Neural crest cell (in vitro differentiated cells): Measurements from ENCODE around the gene FBXW7. TPM values are rescaled to one million over a fixed set of nuclear protein-coding genes. Genes with fewer than 3 reads are reported as not detected.

ENCODE experiments used
- DNase-seq: peaks from one replicate; pipeline ENCODE4 v3.0.0; 2021; ENCODE audit warnings: low read depth, mixed read lengths, low spot score
- H3K27ac Mint-ChIP-seq: one replicate; pipeline ENCODE4 v1.8.0; 2021; ENCODE audit warnings: mild to moderate bottlenecking, mixed read lengths; ENCODE audit not compliant: unreplicated experiment
- H3K27me3 Mint-ChIP-seq: 2 replicates; pipeline ENCODE4 v1.8.0; 2021; ENCODE audit warnings: low read depth, mild to moderate bottlenecking, mixed read lengths
- H3K36me3 Mint-ChIP-seq: 2 replicates; pipeline ENCODE4 v1.8.0; 2021; ENCODE audit warnings: low read depth, mild to moderate bottlenecking, mixed read lengths
- H3K4me1 Mint-ChIP-seq: 2 replicates; pipeline ENCODE4 v1.8.0; 2021; ENCODE audit warnings: mixed read lengths
- H3K4me3 Mint-ChIP-seq: one replicate; pipeline ENCODE4 v1.8.0; 2021; ENCODE audit warnings: mild to moderate bottlenecking, mixed read lengths
- H3K9me3 Mint-ChIP-seq: 2 replicates; pipeline ENCODE4 v1.8.0; 2021; ENCODE audit warnings: mixed read lengths
- total RNA-seq: library from RNA; stranded (reverse); gene quantifications from 2 replicates; pipeline ENCODE4 v1.2.1, GENCODE V29; 2021
- TF ChIP-seq, protein P1 (sequence below): fragments of 200-600 bp; sonication (generic); conservative IDR thresholded peaks from 2 replicates; pipeline ENCODE4 v1.5.0; 2021; ENCODE audit warnings: antibody characterized with exemption, mild to moderate bottlenecking

FBXW7 gene
- total RNA-seq, 1 donor from 2014 or later, result 33.4 TPM

DNA sequence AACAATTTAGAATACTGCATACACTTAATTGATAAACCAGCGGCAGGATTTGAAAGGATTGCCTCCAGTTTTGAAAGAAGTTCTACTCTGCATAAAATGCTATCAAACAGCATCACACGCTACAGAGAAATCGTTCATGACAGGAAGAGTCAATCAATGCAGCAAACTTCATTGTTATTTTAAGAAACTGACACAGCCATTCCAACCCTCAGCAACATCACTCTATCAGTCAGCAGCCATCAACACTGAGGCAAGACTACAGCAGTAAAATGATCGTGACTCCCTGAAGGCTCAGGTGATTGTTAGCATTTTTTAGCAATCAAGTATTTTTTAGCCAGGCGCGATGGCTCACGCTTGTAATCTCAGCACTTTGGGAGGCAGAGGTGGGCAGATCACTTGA lies 98.3 kb downstream of the FBXW7 start:
- Mint-ChIP-seq H3K4me3 (no peak overlapping the region), H3K36me3 (peaks cover 12% of the 10 kb centered on the region), H3K9me3 (peaks cover 11% of the 10 kb centered on the region), H3K4me1 (no peaks in the 10 kb centered on the region), H3K27me3 (no peaks in the 10 kb centered on the region), H3K27ac (no peak overlapping the region)
- DNase-seq, result no peak
- TF ChIP-seq, protein P1, sequence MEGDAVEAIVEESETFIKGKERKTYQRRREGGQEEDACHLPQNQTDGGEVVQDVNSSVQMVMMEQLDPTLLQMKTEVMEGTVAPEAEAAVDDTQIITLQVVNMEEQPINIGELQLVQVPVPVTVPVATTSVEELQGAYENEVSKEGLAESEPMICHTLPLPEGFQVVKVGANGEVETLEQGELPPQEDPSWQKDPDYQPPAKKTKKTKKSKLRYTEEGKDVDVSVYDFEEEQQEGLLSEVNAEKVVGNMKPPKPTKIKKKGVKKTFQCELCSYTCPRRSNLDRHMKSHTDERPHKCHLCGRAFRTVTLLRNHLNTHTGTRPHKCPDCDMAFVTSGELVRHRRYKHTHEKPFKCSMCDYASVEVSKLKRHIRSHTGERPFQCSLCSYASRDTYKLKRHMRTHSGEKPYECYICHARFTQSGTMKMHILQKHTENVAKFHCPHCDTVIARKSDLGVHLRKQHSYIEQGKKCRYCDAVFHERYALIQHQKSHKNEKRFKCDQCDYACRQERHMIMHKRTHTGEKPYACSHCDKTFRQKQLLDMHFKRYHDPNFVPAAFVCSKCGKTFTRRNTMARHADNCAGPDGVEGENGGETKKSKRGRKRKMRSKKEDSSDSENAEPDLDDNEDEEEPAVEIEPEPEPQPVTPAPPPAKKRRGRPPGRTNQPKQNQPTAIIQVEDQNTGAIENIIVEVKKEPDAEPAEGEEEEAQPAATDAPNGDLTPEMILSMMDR, result no peak

DNA sequence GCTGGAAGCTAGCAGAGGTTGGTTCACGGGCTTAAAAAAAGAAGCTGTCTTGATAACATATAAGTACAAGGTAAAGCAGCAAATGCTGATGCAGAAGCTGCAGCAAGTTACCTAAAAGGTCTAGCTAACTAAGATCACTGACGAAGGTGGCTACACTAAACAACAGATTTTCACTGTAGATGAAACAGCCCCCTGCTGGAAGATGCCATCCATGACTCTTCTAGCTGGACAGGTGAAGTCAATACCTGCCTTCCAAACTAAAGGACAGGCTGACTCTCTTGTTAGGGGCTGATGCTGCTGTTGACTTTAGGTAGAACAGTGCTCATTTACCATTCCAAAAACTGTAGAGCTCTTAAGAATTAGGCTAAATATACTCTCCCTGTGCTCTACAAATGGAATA lies 99.5 kb downstream of the FBXW7 start:
- Mint-ChIP-seq H3K9me3 (peaks cover 11% of the 10 kb centered on the region), H3K27me3 (no peaks in the 10 kb centered on the region), H3K4me1 (peaks cover 3% of the 10 kb centered on the region), H3K27ac (no peak overlapping the region), H3K36me3 (peaks cover 12% of the 10 kb centered on the region), H3K4me3 (no peak overlapping the region)
- DNase-seq, result no peak
- TF ChIP-seq, protein P1, result peak; percentile 25

DNA sequence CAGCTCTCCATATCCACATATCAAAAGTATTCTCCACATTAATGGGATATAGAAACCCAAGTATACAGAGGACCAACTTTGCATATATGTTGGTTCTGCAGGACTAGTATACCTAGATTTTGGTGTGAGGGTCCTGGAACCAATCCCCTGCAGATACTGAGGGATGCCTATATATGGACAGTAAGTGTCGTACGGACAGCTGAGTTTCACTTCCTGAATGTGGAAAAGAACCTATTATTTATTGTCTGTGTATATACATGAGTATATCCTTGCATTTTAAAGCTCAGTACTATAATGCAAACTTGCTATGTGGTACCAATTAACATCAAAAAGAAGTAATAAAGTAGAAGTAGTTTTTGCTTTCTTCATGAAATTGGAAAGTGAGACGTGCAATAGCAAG lies 101.9 kb downstream of the FBXW7 start:
- Mint-ChIP-seq H3K27ac (no peak overlapping the region), H3K9me3 (peaks cover 11% of the 10 kb centered on the region), H3K4me3 (no peak overlapping the region), H3K36me3 (peaks cover 12% of the 10 kb centered on the region), H3K27me3 (no peaks in the 10 kb centered on the region), H3K4me1 (peaks cover 15% of the 10 kb centered on the region)
- TF ChIP-seq, protein P1, result no peak
- no peak for DNase-seq

DNA sequence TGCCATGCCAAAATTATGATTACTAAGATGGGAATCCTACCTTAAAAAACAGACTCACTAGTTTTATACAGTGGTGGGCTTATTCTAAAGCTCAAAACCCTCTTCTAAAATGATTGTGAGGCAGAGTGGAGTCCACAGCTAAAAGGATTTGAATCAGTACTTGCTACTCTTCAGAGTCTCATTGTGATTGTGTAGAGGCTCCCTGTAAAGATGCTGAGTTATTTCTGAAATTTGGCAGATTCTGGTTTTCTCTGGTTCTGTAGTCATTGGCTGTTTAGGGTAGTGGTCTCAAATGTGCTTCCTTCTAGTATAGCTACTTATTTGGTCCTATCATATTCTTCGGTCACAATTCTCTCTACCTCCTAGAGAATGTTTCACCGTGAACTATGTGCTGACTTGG lies 104.1 kb downstream of the FBXW7 start:
- Mint-ChIP-seq H3K27me3 (no peaks in the 10 kb centered on the region), H3K4me1 (peaks cover 15% of the 10 kb centered on the region), H3K27ac (no peak overlapping the region), H3K9me3 (peaks cover 4% of the 10 kb centered on the region), H3K4me3 (no peak overlapping the region), H3K36me3 (peaks cover 5% of the 10 kb centered on the region)
- DNase-seq, result no peak
- TF ChIP-seq, protein P1, result no peak

DNA sequence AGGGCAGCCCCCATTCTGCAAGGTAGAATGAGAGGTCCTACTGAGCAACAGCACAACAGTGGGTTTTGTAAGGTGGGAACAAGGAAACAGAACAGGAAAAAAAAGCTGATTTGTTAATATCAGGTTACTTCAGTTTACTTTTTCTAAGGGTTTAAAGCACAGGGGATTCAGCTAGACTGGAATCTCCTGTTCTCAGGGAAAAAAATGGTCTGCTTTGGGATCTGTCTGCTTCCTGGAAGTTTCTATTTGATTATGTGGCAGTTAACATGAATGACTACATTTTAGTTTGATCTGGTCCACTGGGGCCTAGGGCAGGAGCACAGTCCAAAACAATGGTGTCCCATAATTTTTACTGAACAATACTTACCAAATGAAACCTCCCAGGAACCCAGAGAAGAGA lies 104.6 kb downstream of the FBXW7 start:
- Mint-ChIP-seq H3K4me1 (peaks cover 15% of the 10 kb centered on the region), H3K27ac (no peak overlapping the region), H3K36me3 (peaks cover 3% of the 10 kb centered on the region), H3K27me3 (no peaks in the 10 kb centered on the region), H3K9me3 (peaks cover 2% of the 10 kb centered on the region), H3K4me3 (no peak overlapping the region)
- TF ChIP-seq, protein P1, result no peak
- no peak for DNase-seq

DNA sequence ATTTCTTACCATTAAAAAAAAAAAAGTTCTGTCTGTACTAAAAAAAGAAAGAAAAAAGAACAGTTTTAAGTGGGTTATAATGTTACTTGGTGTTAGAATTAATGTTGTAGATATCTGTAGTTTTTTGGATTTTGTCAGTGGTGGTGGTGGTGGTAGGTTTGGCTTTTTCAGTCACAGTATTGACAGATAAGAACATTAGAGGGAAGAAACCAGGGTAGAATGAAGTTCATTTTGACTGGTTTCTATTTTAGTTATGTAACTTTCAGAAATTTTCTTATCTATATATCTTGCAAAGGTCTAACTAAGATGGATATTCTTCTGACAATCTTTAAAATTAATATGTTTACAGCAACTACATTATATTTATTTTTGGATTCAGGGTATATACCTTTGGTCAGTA lies 105.4 kb downstream of the FBXW7 start:
- Mint-ChIP-seq H3K36me3 (no peaks in the 10 kb centered on the region), H3K4me1 (peaks cover 15% of the 10 kb centered on the region), H3K27ac (no peak overlapping the region), H3K9me3 (no peaks in the 10 kb centered on the region), H3K4me3 (no peak overlapping the region), H3K27me3 (no peaks in the 10 kb centered on the region)
- TF ChIP-seq, protein P1, result no peak
- no peak for DNase-seq
